IMR-90 (cell line): ENCODE measurements around the gene RAB18. TPM values are rescaled to one million over a fixed set of nuclear protein-coding genes. Genes with fewer than 3 reads are reported as not detected.

Source experiments
- ATAC-seq: fragments of 200-7000 bp; cut with Tn5 transposase; 2 replicates; pipeline ENCODE4 v1.9.1; 2020; ENCODE audit warnings: low read depth, mild to moderate bottlenecking, moderate library complexity
- BruUV-seq: library from RNA; stranded (reverse); fragments of 400-500 nt; replicated peaks from 2 replicates; lab custom pipeline; 2021; lab: Mats Ljungman, UMichigan
- CTCF ChIA-PET: fragments of 300-600 bp; formaldehyde crosslinking; extraction: SDS; loops from one replicate; lab custom pipeline; 2021; ENCODE audit warnings: antibody characterized with exemption; lab: Yijun Ruan, JAX
- POLR2A ChIA-PET: fragments of 300-600 bp; sonication (Branson Sonifier 250); formaldehyde crosslinking; loops from one replicate; lab custom pipeline; 2022; ENCODE audit warnings: antibody characterized with exemption; ENCODE audit not compliant: unreplicated experiment; lab: Charles Lee
- DNase-seq: peaks from one replicate; pipeline ENCODE4 v3.0.0; 2013
- H2AFZ ChIP-seq: replicated peaks from 2 replicates; pipeline ENCODE3; 2013; ENCODE audit warnings: low read length, mild to moderate bottlenecking; ENCODE audit not compliant: poor library complexity
- H2AK5ac ChIP-seq: 2 replicates; pipeline ENCODE4 v1.6.1; 2013; ENCODE audit warnings: low read depth, low read length, inconsistent platforms
- H2AK9ac ChIP-seq: replicated peaks from 2 replicates; pipeline ENCODE3; 2013; ENCODE audit warnings: mild to moderate bottlenecking, low read depth, low read length, moderate library complexity; ENCODE audit not compliant: poor library complexity
- H2BK120ac ChIP-seq: 2 replicates; pipeline ENCODE4 v1.6.1; 2013; ENCODE audit warnings: low read depth, low read length, inconsistent platforms
- H2BK15ac ChIP-seq: 3 replicates; pipeline ENCODE4 v1.6.1; 2013; ENCODE audit warnings: low read depth, low read length, inconsistent platforms
- H2BK20ac ChIP-seq: 2 replicates; pipeline ENCODE4 v1.6.1; 2013; ENCODE audit warnings: low read depth, mild to moderate bottlenecking, inconsistent platforms, low read length, moderate library complexity
- H2BK5ac ChIP-seq: 2 replicates; pipeline ENCODE4 v1.6.1; 2013; ENCODE audit warnings: mild to moderate bottlenecking, low read depth, low read length, inconsistent platforms; ENCODE audit not compliant: poor library complexity, severe bottlenecking
- H3K14ac ChIP-seq: replicated peaks from 2 replicates; pipeline ENCODE4 v1.6.1; 2013; ENCODE audit warnings: low read depth, low read length, inconsistent platforms
- H3K18ac ChIP-seq: 2 replicates; pipeline ENCODE4 v1.6.1; 2013; ENCODE audit warnings: low read depth, low read length, control low read depth
- H3K23ac ChIP-seq: 2 replicates; pipeline ENCODE4 v1.6.1; 2013; ENCODE audit warnings: low read depth, low read length, inconsistent platforms
- H3K27ac ChIP-seq: 2 replicates; pipeline ENCODE4 v1.5.1; 2013; ENCODE audit warnings: mild to moderate bottlenecking, control low read depth, low read length; ENCODE audit not compliant: insufficient read depth
- H3K27me3 ChIP-seq: 2 replicates; pipeline ENCODE4 v1.6.1; 2013; ENCODE audit warnings: low read length; ENCODE audit not compliant: control insufficient read depth, insufficient read depth
- H3K36me3 ChIP-seq: 2 replicates; pipeline ENCODE4 v1.6.1; 2013; ENCODE audit warnings: low read length, mixed read lengths; ENCODE audit not compliant: control insufficient read depth, insufficient read depth
- H3K4ac ChIP-seq: 2 replicates; pipeline ENCODE4 v1.6.1; 2013; ENCODE audit warnings: low read depth, low read length, inconsistent platforms
- H3K4me1 ChIP-seq: 2 replicates; pipeline ENCODE4 v1.6.1; 2013; ENCODE audit warnings: low read length, mixed read lengths; ENCODE audit not compliant: control insufficient read depth, insufficient read depth
- H3K4me2 ChIP-seq: 2 replicates; pipeline ENCODE4 v1.6.1; 2013; ENCODE audit warnings: low read depth, mild to moderate bottlenecking, control low read depth, low read length, moderate library complexity
- H3K4me3 ChIP-seq: 2 replicates; pipeline ENCODE4 v1.5.1; 2013; ENCODE audit warnings: low read depth, mild to moderate bottlenecking, control low read depth, low read length, moderate library complexity; ENCODE audit not compliant: insufficient read depth
- H3K56ac ChIP-seq: 2 replicates; pipeline ENCODE4 v1.6.1; 2013; ENCODE audit warnings: low read length, inconsistent platforms; ENCODE audit not compliant: insufficient read depth; ENCODE audit errors: extremely low read depth
- H3K79me1 ChIP-seq, 2 experiments: 2 replicates each; pipeline ENCODE4 v1.6.1; 2013; ENCODE audit warnings: low read length in 2 of 2, inconsistent platforms in 1 of 2, low read depth in 1 of 2
- H3K9ac ChIP-seq: 2 replicates; pipeline ENCODE4 v1.6.1; 2013; ENCODE audit warnings: low read depth, low read length, control low read depth
- H3K9me1 ChIP-seq: 2 replicates; pipeline ENCODE4 v1.6.1; 2013; ENCODE audit warnings: low read length, inconsistent platforms; ENCODE audit not compliant: insufficient read depth
- H3K9me3 ChIP-seq: 2 replicates; pipeline ENCODE4 v1.6.1; 2013; ENCODE audit warnings: low read length; ENCODE audit not compliant: control insufficient read depth, insufficient read depth
- H4K20me1 ChIP-seq: 2 replicates; pipeline ENCODE4 v1.6.1; 2013; ENCODE audit warnings: low read length, inconsistent platforms; ENCODE audit not compliant: insufficient read depth
- H4K5ac ChIP-seq: 2 replicates; pipeline ENCODE4 v1.6.1; 2013; ENCODE audit warnings: mild to moderate bottlenecking, low read depth, low read length, control low read depth
- H4K8ac ChIP-seq, 2 experiments: 2 replicates each; pipeline ENCODE4 v1.6.1; 2013; ENCODE audit warnings: low read depth in 2 of 2, low read length in 2 of 2, control low read depth in 1 of 2, inconsistent platforms in 1 of 2
- H4K91ac ChIP-seq: 2 replicates; pipeline ENCODE4 v1.6.1; 2013; ENCODE audit warnings: low read depth, low read length, inconsistent platforms; ENCODE audit not compliant: insufficient read depth
- CEBPB ChIP-seq: IDR thresholded peaks from 2 replicates; pipeline ENCODE4 v1.6.1; 2012; ENCODE audit warnings: low read depth, low read length, improper control_type of control experiment
- CTCF ChIP-seq: conservative IDR thresholded peaks from 2 replicates; pipeline ENCODE4 v1.5.1; 2012; ENCODE audit warnings: mild to moderate bottlenecking, low read depth, low read length, improper control_type of control experiment
- FOS ChIP-seq: fragments of 150-350 bp; IDR thresholded peaks from 2 replicates; pipeline ENCODE4 v1.6.1; 2016; ENCODE audit warnings: low read depth, low read length
- MAZ ChIP-seq: IDR thresholded peaks from 2 replicates; pipeline ENCODE4 v1.6.1; 2012; ENCODE audit warnings: low read depth, mild to moderate bottlenecking, low read length, improper control_type of control experiment, moderate library complexity, borderline replicate concordance
- MXI1 ChIP-seq: IDR thresholded peaks from 2 replicates; pipeline ENCODE4 v1.6.1; 2012; ENCODE audit warnings: low read depth, mild to moderate bottlenecking, low read length, moderate library complexity, borderline replicate concordance
- NFE2L2 ChIP-seq: fragments of 150-350 bp; IDR thresholded peaks from 2 replicates; pipeline ENCODE4 v1.6.1; 2016; ENCODE audit warnings: low read depth, mild to moderate bottlenecking, low read length
- POLR2A ChIP-seq: IDR thresholded peaks from 2 replicates; pipeline ENCODE4 v1.6.1; 2012; ENCODE audit warnings: mild to moderate bottlenecking, low read depth, low read length
- RFX5 ChIP-seq: IDR thresholded peaks from 2 replicates; pipeline ENCODE4 v1.8.0; 2012; ENCODE audit warnings: low read depth, mild to moderate bottlenecking, low read length, moderate library complexity
- SMC3 ChIP-seq: fragments of 150-350 bp; IDR thresholded peaks from 2 replicates; pipeline ENCODE4 v1.6.1; 2016; ENCODE audit warnings: low read depth, mild to moderate bottlenecking, antibody characterized with exemption, low read length, moderate library complexity
- WGBS, 2 experiments: methylation state at CpG; one replicate each; pipeline versions ENCODE4 v1.1.5 to v1.1.7; 2013; ENCODE audit warnings: missing lambda C conversion rate in 2 of 2; ENCODE audit not compliant: insufficient read length in 1 of 2; ENCODE audit errors: extremely low coverage in 2 of 2; 5-methylcytosine and 5-hydroxymethylcytosine counted together
- dilution Hi-C: fragments of 300-500 bp; cut with HindIII; formaldehyde crosslinking; loops from one replicate; pipeline ENCODE4 v1.14.3; 2018; ENCODE audit warnings: low sequenced_read_pairs; ENCODE audit not compliant: unreplicated experiment
- in situ Hi-C: fragments of 300-500 bp; cut with MboI; formaldehyde crosslinking; loops from 3 replicates; pipeline ENCODE4 v1.14.3; 2019; ENCODE audit warnings: low sequenced_read_pairs, inconsistent platforms, mixed read lengths
- intact Hi-C: fragments of 100-400 bp; cut with micrococcal nuclease; formaldehyde crosslinking; loops from 2 replicates; pipeline ENCODE4 v1.10.0; 2022
- polyA plus RNA-seq, 3 experiments: library from polyadenylated mRNA; depleted of rRNA; stranded (reverse); fragments of >200 nt; gene quantifications; 2 replicates each; pipeline ENCODE4 v1.2.3, GENCODE V29; 2012; ENCODE audit warnings: low replicate concordance in 1 of 3
- total RNA-seq: library from RNA; depleted of rRNA; stranded (reverse); fragments of >200 nt; gene quantifications from 2 replicates; pipeline ENCODE4 v1.2.3, GENCODE V29; 2012
- TF ChIP-seq, protein P1 (sequence below): fragments of 150-350 bp; IDR thresholded peaks from 2 replicates; pipeline ENCODE4 v1.6.1; 2017; ENCODE audit warnings: mild to moderate bottlenecking, antibody characterized with exemption, low read length, low read depth

RAB18 gene
- total and polyA plus RNA-seq, 2 of the 4 experiments (the other 2 are of a cell fraction), result 17.6 to 38.8 TPM

- no peak overlapping the region for H3K27ac ChIP-seq
- BruUV-seq, result no TSS peak
- H2BK120ac ChIP-seq, result no peak overlapping the region
- no peak for ATAC-seq
- no peak overlapping the region for H3K4me2 ChIP-seq
- no CpG with 5 or more reads among the region's 2 CpGs for WGBS, 2 experiments
- intact Hi-C loops, result no loop called here
- H3K18ac ChIP-seq, result no peak overlapping the region
- H2BK20ac ChIP-seq, result no peak overlapping the region
- H3K4me1 ChIP-seq, result no peaks in the 10 kb centered on the region
- no peak overlapping the region for H2AK5ac ChIP-seq
- CTCF ChIA-PET, result interaction anchor here (0.8 kb wide), 1 partner anchor 8 kb away, joined by 3 read pairs; no protein-coding TSS in a partner anchor
- dilution Hi-C loops, result no loop called here
- no peak overlapping the region for H3K9ac ChIP-seq
- no peak overlapping the region for H2AFZ ChIP-seq
- no peaks in the 10 kb centered on the region for H3K36me3 ChIP-seq
- no peaks in the 10 kb centered on the region for H3K9me3 ChIP-seq
- DNase-seq, result no peak
- TF ChIP-seq MAZ (no peak), SMC3 (no peak), MXI1 (no peak), RFX5 (no peak), POLR2A (no peak), CTCF (no peak), FOS (no peak), NFE2L2 (no peak), CEBPB (no peak)
- TF ChIP-seq, protein P1, sequence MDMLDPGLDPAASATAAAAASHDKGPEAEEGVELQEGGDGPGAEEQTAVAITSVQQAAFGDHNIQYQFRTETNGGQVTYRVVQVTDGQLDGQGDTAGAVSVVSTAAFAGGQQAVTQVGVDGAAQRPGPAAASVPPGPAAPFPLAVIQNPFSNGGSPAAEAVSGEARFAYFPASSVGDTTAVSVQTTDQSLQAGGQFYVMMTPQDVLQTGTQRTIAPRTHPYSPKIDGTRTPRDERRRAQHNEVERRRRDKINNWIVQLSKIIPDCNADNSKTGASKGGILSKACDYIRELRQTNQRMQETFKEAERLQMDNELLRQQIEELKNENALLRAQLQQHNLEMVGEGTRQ, result no peak
- no peaks in the 10 kb centered on the region; the same call in 1 of the 2 replicates for H3K9me1 ChIP-seq
- in situ Hi-C loops, result no loop called here
- no peak overlapping the region for H4K91ac ChIP-seq
- no peak overlapping the region for H3K56ac ChIP-seq
- no peaks in the 10 kb centered on the region for H4K20me1 ChIP-seq
- H3K14ac ChIP-seq, result no peak overlapping the region
- H2AK9ac ChIP-seq, result no peak overlapping the region
- no peak overlapping the region for H4K5ac ChIP-seq
- no peak overlapping the region for H3K4me3 ChIP-seq
- H4K8ac ChIP-seq, result no peak overlapping the region
- H2BK15ac ChIP-seq, result no peak overlapping the region
- POLR2A ChIA-PET, result no interaction called here
- H3K23ac ChIP-seq, result no peak overlapping the region
- no peaks in the 10 kb centered on the region for H3K27me3 ChIP-seq
- H2BK5ac ChIP-seq, result no peak overlapping the region
- H3K4ac ChIP-seq, result no peak overlapping the region
- H3K79me1 ChIP-seq, result no peaks in the 10 kb centered on the region
These were observed 57.2 kb downstream of the RAB18 start for GRCh38 chr10:27561334-27561733.
